Ectodermal cell (in vitro differentiated cells): Measurements from ENCODE around the gene GIT1.

Source experiments
- H3K27ac ChIP-seq: 2 replicates; pipeline ENCODE4 v1.7.0; 2013; ENCODE audit warnings: mild to moderate bottlenecking, low read depth, low read length; ENCODE audit not compliant: insufficient read depth, poor library complexity, severe bottlenecking
- H3K27me3 ChIP-seq: 2 replicates; pipeline ENCODE4 v1.7.0; 2013; ENCODE audit warnings: mild to moderate bottlenecking, low read length; ENCODE audit not compliant: insufficient read depth, control insufficient read depth, poor library complexity, severe bottlenecking
- H3K36me3 ChIP-seq: one replicate; pipeline ENCODE4 v1.7.0; 2013; ENCODE audit warnings: low read length; ENCODE audit not compliant: control insufficient read depth, insufficient read depth
- H3K4me1 ChIP-seq: one replicate; pipeline ENCODE4 v1.7.0; 2013; ENCODE audit warnings: low read length; ENCODE audit not compliant: control insufficient read depth, insufficient read depth
- H3K4me3 ChIP-seq: 2 replicates; pipeline ENCODE4 v1.7.0; 2013; ENCODE audit warnings: low read depth, low read length, control low read depth; ENCODE audit not compliant: insufficient read depth
- H3K9me3 ChIP-seq: 2 replicates; pipeline ENCODE4 v1.7.0; 2013; ENCODE audit warnings: mild to moderate bottlenecking, low read length, moderate library complexity; ENCODE audit not compliant: control insufficient read depth
- WGBS, 2 experiments: methylation state at CpG; one replicate each; pipeline ENCODE4 v1.1.7; 2013; ENCODE audit warnings: missing lambda C conversion rate in 2 of 2; 5-methylcytosine and 5-hydroxymethylcytosine counted together

Gene GIT1

DNA sequence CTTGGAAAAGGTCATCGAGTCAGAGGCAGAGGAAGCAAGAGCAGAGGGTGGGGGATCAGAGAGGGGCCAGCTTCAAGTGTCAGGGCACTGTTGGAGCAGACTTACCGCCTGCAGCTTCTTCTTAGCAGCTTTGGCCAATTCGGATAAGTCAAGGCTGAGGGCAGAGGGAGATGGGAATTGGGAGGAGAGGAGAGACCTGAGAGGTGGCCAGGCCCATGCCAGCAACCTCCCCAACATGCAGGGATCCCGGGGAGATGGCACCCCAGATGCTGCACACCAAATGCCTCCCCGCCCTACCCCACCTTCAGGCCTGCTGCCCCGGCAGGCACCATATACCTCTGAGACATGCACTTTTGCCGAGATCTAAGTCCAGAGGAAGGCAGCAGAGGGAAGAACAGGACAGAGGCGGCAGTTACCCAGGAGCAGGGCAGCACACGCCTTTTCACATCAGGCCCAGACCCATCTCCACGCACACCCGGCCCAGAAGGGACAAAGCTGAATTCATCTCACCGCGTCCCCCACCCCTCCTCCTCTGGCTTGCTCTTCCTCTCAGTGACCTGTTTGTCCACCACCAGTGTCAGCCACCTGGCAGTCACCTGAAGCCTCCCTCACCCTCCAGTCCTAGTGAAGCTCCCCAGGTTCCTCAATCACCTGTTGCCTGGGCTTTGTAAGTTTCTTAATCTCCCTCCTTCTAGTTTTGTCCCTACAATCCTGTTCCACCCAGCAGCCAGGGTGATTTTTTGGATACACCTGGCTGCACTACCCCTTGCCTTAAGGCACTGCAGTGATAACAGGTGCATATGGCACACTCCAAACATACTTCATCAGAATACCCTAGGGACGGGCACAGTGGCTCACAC is 10.6 kb downstream of the GIT1 start:
- Histone ChIP-seq H3K4me1 (no peaks in the 10 kb centered on the region), H3K9me3 (no peaks in the 10 kb centered on the region), H3K4me3 (no peak overlapping the region), H3K27ac (no peak overlapping the region), H3K27me3 (no peaks in the 10 kb centered on the region), H3K36me3 (peaks cover 30% of the 10 kb centered on the region)
- whole genome bisulfite sequencing, 2 experiments = 93 to 94% methylated on average over 14 of the region's 14 CpGs

DNA sequence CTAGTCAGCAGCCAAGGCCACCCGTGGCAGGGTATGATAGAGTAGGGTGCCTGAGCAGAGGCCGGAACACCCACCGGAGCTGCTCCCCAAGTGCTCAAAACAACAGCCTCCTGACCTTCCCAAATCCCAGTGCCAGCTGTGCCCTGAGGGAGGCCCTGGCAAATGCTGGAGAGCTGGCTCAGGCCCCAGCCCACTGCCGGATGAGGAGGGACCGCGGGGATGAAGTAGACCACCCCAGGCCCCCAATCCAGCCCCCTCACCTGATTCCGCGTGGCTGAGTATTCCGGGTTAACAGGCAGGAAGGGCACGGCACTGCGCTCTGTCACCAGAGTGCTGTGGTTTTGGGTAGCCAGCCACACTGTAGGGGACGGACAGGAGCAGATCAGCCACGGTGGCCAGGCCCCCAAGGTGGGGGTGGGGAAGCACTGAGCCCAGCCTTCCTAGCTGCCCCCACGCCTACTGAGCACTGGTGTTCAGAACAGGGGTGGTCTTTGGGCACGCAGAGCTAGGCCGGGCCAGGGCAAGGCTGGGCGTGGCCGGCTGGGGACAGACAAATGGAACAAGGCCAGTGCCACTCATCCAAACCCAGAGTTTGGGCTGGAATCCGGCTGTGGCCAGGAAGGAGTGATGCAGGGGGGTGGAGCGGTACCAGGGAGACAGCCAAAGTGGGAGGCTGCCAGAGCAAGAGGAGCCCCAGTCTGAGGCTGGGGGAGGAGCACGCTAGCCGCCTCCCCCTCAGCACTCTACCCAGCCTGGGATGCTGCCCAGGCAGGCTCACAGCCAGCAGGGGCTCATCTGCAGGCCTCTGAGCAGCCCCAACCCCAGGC is 11.8 kb downstream of the GIT1 start:
- peaks cover 30% of the 10 kb centered on the region for H3K36me3 ChIP-seq
- no peak overlapping the region for H3K27ac ChIP-seq
- H3K9me3 ChIP-seq = no peaks in the 10 kb centered on the region
- no peaks in the 10 kb centered on the region for H3K4me1 ChIP-seq
- WGBS, 2 experiments = 94 to 95% methylated on average over 22 of the region's 22 CpGs
- H3K4me3 ChIP-seq = no peak overlapping the region
- H3K27me3 ChIP-seq = peaks cover under 1% of the 10 kb centered on the region

DNA sequence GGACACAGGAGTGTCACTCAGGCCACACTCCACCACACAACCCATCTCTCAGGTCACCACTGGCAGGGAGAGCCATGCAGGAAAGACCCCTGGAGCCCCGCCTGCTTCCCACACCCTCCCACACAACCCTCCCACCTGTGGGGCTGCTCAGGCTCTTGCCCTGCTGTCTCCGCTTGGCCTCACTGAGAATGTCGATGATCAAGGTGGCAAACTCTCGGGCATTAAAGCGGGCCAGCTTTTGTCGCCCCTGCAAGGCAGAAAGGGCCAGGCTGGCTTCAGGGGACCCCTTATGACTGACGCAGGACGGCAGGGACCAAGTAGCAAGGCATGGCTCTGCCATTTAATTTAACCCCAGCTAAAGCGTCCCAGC is 12.5 kb downstream of the GIT1 start:
- H3K27me3 ChIP-seq = peaks cover 6% of the 10 kb centered on the region
- no peaks in the 10 kb centered on the region for H3K9me3 ChIP-seq
- no peak overlapping the region for H3K27ac ChIP-seq
- H3K4me1 ChIP-seq = no peaks in the 10 kb centered on the region
- H3K36me3 ChIP-seq = peaks cover 30% of the 10 kb centered on the region
- no peak overlapping the region for H3K4me3 ChIP-seq
- 96% methylated on average over 9 of the region's 9 CpGs for WGBS, 2 experiments

DNA sequence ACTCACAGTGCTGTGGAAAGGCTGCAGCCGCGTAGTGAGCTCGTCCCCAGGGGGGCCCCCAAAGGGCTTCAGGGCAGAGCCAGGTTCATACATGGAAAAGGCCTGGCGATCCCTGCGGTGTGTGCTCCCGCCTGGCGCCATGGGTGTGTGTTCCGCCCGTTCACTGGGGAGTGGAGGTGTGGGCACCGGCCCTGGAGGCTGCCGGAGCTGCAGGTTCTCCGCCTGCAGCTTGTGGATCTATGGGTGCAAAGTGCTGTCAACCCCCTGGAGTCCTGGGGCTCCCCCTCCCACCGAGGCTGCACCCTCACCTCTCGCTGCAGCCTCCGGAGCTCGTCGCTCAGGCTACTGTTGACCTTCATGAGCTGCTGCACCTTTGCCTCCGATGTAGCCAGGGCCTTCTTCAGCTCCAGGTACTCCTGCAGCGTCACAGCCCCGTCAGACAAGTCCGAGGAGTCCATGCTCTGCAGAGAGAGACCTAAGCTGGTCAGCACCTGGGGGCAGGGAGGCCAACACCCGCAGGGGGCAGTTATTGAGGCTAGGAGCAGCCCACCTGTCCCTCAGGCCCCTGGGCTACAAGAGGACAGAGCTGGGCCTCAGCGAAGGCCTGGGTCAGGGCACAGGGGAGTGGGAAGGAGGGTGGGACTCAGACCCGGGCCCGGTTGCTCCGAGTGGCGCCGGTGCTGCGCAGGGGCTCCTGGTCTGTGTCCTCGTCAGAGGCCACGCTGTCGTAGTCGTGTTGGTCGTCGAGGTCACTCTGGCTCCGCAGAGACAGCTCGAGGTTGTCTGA is 13.0 kb downstream of the GIT1 start:
- 95% methylated on average over 37 of the region's 37 CpGs for WGBS, 2 experiments
- no peak overlapping the region for H3K27ac ChIP-seq
- no peaks in the 10 kb centered on the region for H3K4me1 ChIP-seq
- H3K4me3 ChIP-seq = no peak overlapping the region
- H3K9me3 ChIP-seq = no peaks in the 10 kb centered on the region
- peaks cover 10% of the 10 kb centered on the region for H3K27me3 ChIP-seq
- peaks cover 26% of the 10 kb centered on the region for H3K36me3 ChIP-seq

DNA sequence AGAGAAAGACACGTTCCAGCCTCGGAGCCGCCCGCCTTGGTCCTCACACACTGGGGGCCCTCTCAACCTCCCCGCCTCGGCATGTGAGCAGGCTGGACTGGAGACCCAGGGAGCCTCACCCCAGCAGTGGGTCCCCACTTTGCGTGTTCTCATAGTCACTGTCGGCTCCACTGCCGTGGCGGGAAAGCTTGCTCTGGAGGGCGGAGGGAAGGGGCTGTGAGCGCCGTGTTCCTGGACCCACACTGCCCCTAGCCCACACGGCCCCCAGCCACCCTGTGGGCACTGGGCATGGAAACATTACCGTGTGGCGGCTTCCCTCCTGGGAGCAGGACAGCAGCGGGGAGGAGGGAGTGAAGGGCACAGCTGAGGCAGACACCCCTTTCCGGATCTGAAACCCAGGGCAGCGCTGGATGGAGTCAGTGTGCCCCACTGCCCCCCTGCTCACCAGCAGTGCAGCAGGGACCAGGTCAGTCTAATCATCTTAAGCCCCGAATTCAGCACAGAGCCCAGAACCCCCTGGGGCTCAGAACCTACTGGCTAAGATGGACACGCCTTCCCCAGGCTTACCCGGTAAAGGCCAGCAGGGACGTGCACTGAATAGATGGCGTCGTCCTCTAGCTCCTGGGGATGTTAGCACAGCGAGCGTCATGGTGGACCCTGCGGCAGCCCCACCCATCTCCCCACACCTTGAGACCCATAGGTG is 13.8 kb downstream of the GIT1 start:
- WGBS, 2 experiments = 93 to 96% methylated on average over 28 of the region's 28 CpGs
- Histone ChIP-seq H3K27ac (no peak overlapping the region), H3K4me1 (no peaks in the 10 kb centered on the region), H3K9me3 (no peaks in the 10 kb centered on the region), H3K4me3 (no peak overlapping the region), H3K27me3 (peaks cover 10% of the 10 kb centered on the region), H3K36me3 (peaks cover 21% of the 10 kb centered on the region)

DNA sequence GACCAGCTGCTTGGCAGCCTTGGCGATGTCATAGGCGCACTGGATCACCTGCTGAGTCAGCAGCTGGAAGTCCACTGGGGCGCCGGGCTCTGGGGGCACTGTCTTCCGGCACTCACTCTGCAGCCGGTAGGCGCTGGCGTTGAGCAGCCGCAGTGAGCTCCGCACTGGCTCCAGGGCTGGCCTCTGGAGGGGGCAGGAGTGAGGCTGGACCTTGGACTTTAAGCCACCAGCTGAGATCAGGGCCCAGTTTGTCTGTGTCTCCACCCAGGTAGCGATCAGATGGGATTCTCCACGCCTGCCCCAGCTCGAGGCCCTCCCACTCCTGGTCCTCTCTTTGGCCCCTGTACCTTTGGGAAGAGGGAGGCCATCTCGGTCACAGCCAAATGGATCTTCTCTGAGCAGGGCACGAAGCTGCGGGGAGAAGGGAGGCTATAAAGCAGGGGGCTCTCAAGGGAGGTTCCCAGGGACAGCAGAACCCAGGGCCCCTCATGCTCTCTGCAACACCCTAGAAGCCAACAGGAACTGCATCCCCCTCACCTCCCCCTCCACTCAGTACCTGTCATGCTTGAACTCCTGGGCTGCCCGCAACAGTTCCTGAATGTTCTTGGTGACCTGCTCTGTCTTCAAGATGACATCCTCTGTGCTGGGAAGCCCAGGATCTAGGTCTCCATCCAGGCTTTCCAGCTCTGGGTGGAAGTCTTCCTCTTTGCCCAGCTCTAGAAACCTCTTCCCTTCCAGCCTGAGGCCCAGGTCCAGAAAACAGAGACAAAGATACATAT is 14.5 kb downstream of the GIT1 start:
- Histone ChIP-seq H3K27ac (no peak overlapping the region), H3K4me1 (no peaks in the 10 kb centered on the region), H3K36me3 (peaks cover 21% of the 10 kb centered on the region), H3K27me3 (peaks cover 10% of the 10 kb centered on the region), H3K4me3 (no peak overlapping the region), H3K9me3 (no peaks in the 10 kb centered on the region)
- 92 to 94% methylated on average over 17 of the region's 17 CpGs for WGBS, 2 experiments

DNA sequence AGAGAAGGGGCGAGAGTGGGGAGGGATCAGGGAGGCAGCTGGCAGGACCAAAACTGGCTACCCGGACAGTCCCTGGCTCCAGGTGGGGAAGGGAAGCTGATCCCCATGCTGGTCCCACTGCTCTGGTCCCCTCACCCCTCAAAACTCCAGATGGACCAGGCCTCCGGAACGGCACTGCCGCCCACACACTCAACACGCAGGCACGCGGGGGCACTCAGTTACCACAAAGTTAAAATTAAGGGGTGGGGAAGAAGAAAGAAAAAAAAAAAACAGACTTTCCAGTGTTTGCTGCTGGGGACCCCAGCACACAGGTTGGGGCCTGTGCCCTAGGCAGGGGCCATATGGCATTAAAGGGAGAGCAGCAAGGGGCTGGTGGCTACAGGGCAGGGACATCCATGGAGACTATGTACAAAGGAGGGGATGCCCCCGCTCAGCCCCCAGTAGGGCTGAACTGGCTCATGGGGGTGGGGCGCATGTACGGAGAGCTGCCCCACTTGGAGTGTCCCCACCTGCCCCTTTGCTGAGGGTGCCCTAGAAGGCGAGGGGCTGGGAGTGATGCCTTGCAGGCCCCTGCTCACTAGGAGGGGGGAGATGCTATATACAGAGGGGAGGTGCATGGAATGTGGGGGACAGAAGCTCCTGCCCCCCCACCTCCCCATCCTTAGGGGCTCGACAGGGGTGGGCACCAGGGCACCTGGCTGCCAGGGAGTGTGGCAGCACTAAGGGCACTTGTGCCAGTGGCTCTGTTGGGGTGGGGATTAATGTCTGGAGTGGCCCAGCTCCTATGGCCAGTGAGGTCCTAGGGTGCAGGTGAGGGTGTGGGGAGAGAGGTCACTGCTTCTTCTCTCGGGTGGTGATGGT is 15.3 kb downstream of the GIT1 start:
- no peak overlapping the region for H3K4me3 ChIP-seq
- H3K27me3 ChIP-seq = peaks cover 14% of the 10 kb centered on the region
- no peak overlapping the region for H3K27ac ChIP-seq
- WGBS, 2 experiments = 94 to 95% methylated on average over 14 of the region's 14 CpGs
- H3K4me1 ChIP-seq = peaks cover 8% of the 10 kb centered on the region
- no peaks in the 10 kb centered on the region for H3K9me3 ChIP-seq
- H3K36me3 ChIP-seq = peaks cover 21% of the 10 kb centered on the region

DNA sequence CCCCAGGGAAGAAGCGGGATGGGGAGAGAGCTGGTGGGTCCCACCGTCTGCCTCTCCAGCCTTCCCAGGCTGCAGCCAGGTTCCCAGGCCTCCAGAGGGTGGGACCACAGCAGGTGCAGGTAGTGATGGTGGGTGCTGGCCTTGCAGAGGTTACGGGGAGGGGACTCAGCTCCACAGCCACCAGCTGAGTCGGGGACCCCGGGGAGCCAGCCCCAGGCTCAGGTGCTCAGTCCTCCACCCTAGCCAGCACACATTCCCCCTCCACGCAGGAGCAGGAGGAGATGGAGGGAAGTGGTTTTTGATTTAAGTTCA is 15.9 kb downstream of the GIT1 start:
- no peaks in the 10 kb centered on the region for H3K9me3 ChIP-seq
- H3K27me3 ChIP-seq = peaks cover 19% of the 10 kb centered on the region
- no peak overlapping the region for H3K4me3 ChIP-seq
- no peak overlapping the region for H3K27ac ChIP-seq
- peaks cover 21% of the 10 kb centered on the region for H3K36me3 ChIP-seq
- 93% methylated on average over 5 to 6 of the region's 6 CpGs for WGBS, 2 experiments
- H3K4me1 ChIP-seq = peaks cover 9% of the 10 kb centered on the region
